ENCODE results near the gene NOXO1.
"Not testable (repeated sequence)": the region's sequence is repeated elsewhere in the genome, so short reads cannot be mapped to it uniquely, and the experiment has no call there.

The NOXO1 gene

GRCh38 chr16:1940273-1941161 is 40.8 kb downstream of the NOXO1 start:
- H3K4me3 ChIP-seq (ENCODE audit: insufficient read depth, low read length, poor library complexity, severe bottlenecking): no peak overlapping the region
- H3K79me2 ChIP-seq (ENCODE audit: insufficient read depth, low read length): no peaks in the 10 kb centered on the region
- no peak overlapping the region for H3K4me2 ChIP-seq (ENCODE audit: low read depth, low read length, poor library complexity, severe bottlenecking)
- TF ChIP-seq CTCF (IDR thresholded peaks at IDR 0.05; ENCODE audit: insufficient read depth, low read length, poor library complexity, severe bottlenecking) (no peak), EZH2phosphoT487 (conservative IDR thresholded peaks at IDR 0.05; ENCODE audit: low read length) (no peak)
- no peaks in the 10 kb centered on the region for H3K9me3 ChIP-seq (ENCODE audit: insufficient read depth, low read length)
- no peaks in the 10 kb centered on the region for H4K20me1 ChIP-seq (ENCODE audit: low read depth, low read length)
- H3F3A ChIP-seq (ENCODE audit: insufficient read depth): no peaks in the 10 kb centered on the region
- H3K9me2 ChIP-seq (replicated peaks; ENCODE audit: insufficient read depth, low read length): no peaks in the 10 kb centered on the region
- no peaks in the 10 kb centered on the region for H3K36me3 ChIP-seq (ENCODE audit: low read length)
- no peak overlapping the region for H3K27ac ChIP-seq (ENCODE audit: low read depth, low read length)
- no peaks in the 10 kb centered on the region for H3K27me3 ChIP-seq (ENCODE audit: low read length)
- H3K9ac ChIP-seq (ENCODE audit: low read length): no peak overlapping the region
- H2AFZ ChIP-seq (ENCODE audit: low read depth, low read length, severe bottlenecking): no peak overlapping the region

- H3K4me2 ChIP-seq (ENCODE audit: low read depth, low read length, poor library complexity, severe bottlenecking); H3K4me3 ChIP-seq (ENCODE audit: insufficient read depth, low read length, poor library complexity, severe bottlenecking); H3K27me3 ChIP-seq (ENCODE audit: low read length); H3K79me2 ChIP-seq (ENCODE audit: insufficient read depth, low read length); H3K9me2 ChIP-seq (replicated peaks; ENCODE audit: insufficient read depth, low read length); H3K27ac ChIP-seq (ENCODE audit: low read depth, low read length); H4K20me1 ChIP-seq (ENCODE audit: low read depth, low read length); H3K9me3 ChIP-seq (ENCODE audit: insufficient read depth, low read length); H2AFZ ChIP-seq (ENCODE audit: low read depth, low read length, severe bottlenecking); H3K9ac ChIP-seq (ENCODE audit: low read length); H3F3A ChIP-seq (ENCODE audit: insufficient read depth); H3K36me3 ChIP-seq (ENCODE audit: low read length): not testable (repeated sequence)
Measured at GRCh38 chr16:1939833-1940232, 41.4 kb downstream of the NOXO1 start.

GRCh38 chr16:1938910-1939309 is 42.4 kb downstream of the NOXO1 start:
- no peak overlapping the region for H3K4me2 ChIP-seq (ENCODE audit: low read depth, low read length, poor library complexity, severe bottlenecking)
- H3K9me3 ChIP-seq (ENCODE audit: insufficient read depth, low read length): no peaks in the 10 kb centered on the region
- H3K27ac ChIP-seq (ENCODE audit: low read depth, low read length): no peak overlapping the region
- H3K4me3 ChIP-seq (ENCODE audit: insufficient read depth, low read length, poor library complexity, severe bottlenecking): no peak overlapping the region
- no peak for TF ChIP-seq EZH2phosphoT487 (conservative IDR thresholded peaks at IDR 0.05; ENCODE audit: low read length)
- no peak for TF ChIP-seq CTCF (IDR thresholded peaks at IDR 0.05; ENCODE audit: insufficient read depth, low read length, poor library complexity, severe bottlenecking)
- no peaks in the 10 kb centered on the region for H3K36me3 ChIP-seq (ENCODE audit: low read length)
- no peaks in the 10 kb centered on the region for H4K20me1 ChIP-seq (ENCODE audit: low read depth, low read length)
- no peaks in the 10 kb centered on the region for H3K27me3 ChIP-seq (ENCODE audit: low read length)
- H3K9me2 ChIP-seq (replicated peaks; ENCODE audit: insufficient read depth, low read length): no peaks in the 10 kb centered on the region
- no peak overlapping the region for H2AFZ ChIP-seq (ENCODE audit: low read depth, low read length, severe bottlenecking)
- no peak overlapping the region for H3K9ac ChIP-seq (ENCODE audit: low read length)
- H3K79me2 ChIP-seq (ENCODE audit: insufficient read depth, low read length): no peaks in the 10 kb centered on the region
- no peaks in the 10 kb centered on the region for H3F3A ChIP-seq (ENCODE audit: insufficient read depth)

GRCh38 chr16:1938316-1938715 is 43.0 kb downstream of the NOXO1 start:
- Histone ChIP-seq H3K9ac (ENCODE audit: low read length) (no peak overlapping the region), H2AFZ (ENCODE audit: low read depth, low read length, severe bottlenecking) (no peak overlapping the region), H3K36me3 (ENCODE audit: low read length) (no peaks in the 10 kb centered on the region), H3K9me2 (replicated peaks; ENCODE audit: insufficient read depth, low read length) (no peaks in the 10 kb centered on the region), H3F3A (ENCODE audit: insufficient read depth) (no peaks in the 10 kb centered on the region), H3K9me3 (ENCODE audit: insufficient read depth, low read length) (no peaks in the 10 kb centered on the region), H3K4me3 (ENCODE audit: insufficient read depth, low read length, poor library complexity, severe bottlenecking) (no peak overlapping the region), H3K27me3 (ENCODE audit: low read length) (no peaks in the 10 kb centered on the region), H3K79me2 (ENCODE audit: insufficient read depth, low read length) (no peaks in the 10 kb centered on the region), H4K20me1 (ENCODE audit: low read depth, low read length) (no peaks in the 10 kb centered on the region), H3K4me2 (ENCODE audit: low read depth, low read length, poor library complexity, severe bottlenecking) (no peak overlapping the region), H3K27ac (ENCODE audit: low read depth, low read length) (no peak overlapping the region)
- no peak for TF ChIP-seq EZH2phosphoT487 (conservative IDR thresholded peaks at IDR 0.05; ENCODE audit: low read length)
- no peak for TF ChIP-seq CTCF (IDR thresholded peaks at IDR 0.05; ENCODE audit: insufficient read depth, low read length, poor library complexity, severe bottlenecking)
